Activated CD4-positive, alpha-beta T cell treated with anti-CD3 and anti-CD28 coated beads, Interleukin-2, amount 50 U/mL, for 4 hours (primary cell): Measurements from ENCODE around the gene SLIT1.
"Not testable (repeated sequence)": the region's sequence is repeated elsewhere in the genome, so short reads cannot be mapped to it uniquely, and the experiment has no call there.

Source experiments
- DNase-seq, 2 experiments: peaks; one replicate each; pipeline ENCODE4 v3.0.0-alpha.2; 2020

Gene SLIT1

DNA sequence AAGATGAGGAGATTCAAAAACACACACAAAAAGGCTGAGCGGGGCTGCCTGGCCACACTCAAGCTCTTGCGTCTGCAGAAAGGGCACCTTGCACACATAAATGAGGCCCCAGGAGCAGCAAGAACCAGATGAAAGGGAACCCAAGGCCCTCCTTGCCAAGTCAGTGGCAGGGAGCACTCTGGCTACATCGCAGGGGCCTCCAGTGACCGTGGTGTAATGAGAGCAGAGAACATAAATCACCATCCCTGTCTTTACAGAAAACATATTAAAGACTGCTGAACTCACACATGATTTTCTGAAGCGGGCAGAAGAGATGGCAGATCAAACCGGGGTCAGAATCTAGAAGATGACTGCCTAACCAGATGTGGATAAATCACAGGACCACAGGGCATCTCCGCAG is 80.5 kb downstream of the SLIT1 start:
- DNase-seq, result no peak

GRCh38 chr10:97103316-97104080 is 82.3 kb downstream of the SLIT1 start:
- DNase-seq, result no peak

GRCh38 chr10:97102441-97102840 is 83.3 kb downstream of the SLIT1 start:
- DNase-seq, result no peak

- DNase-seq, result no peak
Observed at GRCh38 chr10:97101166-97101940, 84.4 kb downstream of the SLIT1 start.

DNA sequence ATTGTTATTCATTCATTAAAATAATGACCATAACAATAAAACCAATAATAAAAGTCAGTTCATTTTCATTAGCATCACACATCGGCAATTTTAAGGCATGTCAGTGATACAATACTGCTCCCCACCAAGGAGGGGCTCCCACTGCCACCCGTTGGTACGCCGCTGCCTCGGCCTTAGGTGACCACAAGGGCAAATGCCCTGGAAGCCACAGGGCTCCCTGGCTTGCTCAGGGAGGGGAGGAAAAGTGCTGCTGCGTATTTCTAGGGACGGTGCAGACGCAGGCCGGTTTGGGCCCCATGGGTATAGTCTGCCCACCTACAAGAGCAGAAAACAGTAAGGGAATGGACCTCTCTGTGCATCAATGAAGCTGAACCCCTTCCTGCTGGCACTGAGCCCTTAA is 85.1 kb downstream of the SLIT1 start:
- no peak for DNase-seq

- DNase-seq, result no peak
Observed at GRCh38 chr10:97099868-97100267, 85.9 kb downstream of the SLIT1 start.

GRCh38 chr10:97099089-97099488 is 86.7 kb downstream of the SLIT1 start:
- no peak for DNase-seq

GRCh38 chr10:97097084-97097433 is 88.7 kb downstream of the SLIT1 start:
- no peak for DNase-seq

DNA sequence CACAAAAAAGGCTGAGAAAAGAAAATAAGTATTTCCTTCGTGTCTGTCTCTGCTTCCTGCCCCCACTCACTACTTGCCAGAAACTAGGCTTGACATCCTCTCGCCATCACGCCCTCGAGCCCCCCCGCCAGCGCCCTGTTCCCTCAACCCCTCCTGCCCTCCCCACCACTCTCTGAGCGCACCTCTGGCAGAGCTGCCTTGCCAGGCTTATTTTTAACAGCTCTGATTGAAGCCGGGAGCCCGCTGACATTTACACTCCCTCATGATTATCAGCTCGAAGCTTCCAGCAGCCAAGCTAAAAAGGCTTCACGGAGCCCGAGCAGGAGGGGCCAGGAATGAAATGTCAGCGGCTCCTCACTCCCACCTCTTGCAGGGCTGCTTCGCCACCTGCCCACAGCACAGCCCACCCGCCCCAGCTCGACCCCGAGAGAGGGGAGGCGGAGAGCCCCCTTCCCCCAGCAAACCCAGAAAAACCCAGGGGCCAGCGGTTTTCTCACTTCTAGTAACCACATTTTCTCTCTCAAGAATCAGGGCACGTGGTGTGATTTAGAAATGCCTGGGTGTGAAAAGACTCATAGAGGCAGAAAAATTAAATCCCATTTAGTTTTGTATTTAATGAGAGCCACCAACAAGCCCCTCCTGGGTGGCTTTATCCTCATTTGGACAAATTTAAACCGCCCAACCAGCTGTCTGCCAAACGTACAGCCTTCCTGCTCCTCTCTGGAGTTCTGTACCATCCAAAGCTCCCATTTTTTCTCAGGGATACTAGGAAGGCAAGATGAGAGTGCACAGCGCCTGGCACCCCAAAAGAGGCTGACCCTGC is 89.3 kb downstream of the SLIT1 start:
- no peak for DNase-seq

DNA sequence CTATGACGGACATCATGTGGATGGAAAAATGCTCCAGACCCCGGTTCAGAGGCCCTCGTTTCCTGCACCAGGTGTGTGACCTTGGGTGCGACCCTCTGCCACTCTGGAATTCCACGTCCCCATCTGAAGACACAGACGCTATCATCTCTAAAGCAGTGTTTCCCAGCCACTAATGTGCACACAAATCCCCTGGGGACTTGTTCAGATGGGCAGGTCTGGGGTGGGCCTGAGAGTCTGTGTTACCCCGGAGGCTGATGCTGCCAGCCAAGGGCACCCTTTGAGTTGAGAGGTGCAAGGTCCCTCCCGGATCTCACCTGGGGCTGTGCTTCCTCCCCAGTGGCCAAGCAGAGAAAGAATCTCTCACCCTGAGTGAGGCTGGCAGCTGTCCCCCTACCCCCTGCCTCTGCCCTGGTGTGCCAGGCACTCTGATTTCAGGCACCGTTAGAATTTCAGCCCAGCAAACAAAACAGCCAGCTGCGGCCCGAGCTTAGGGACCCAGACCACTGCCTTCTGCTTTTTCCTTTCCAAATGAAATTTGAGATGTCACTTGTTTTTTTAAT is 90.0 kb downstream of the SLIT1 start:
- no peak for DNase-seq

DNA sequence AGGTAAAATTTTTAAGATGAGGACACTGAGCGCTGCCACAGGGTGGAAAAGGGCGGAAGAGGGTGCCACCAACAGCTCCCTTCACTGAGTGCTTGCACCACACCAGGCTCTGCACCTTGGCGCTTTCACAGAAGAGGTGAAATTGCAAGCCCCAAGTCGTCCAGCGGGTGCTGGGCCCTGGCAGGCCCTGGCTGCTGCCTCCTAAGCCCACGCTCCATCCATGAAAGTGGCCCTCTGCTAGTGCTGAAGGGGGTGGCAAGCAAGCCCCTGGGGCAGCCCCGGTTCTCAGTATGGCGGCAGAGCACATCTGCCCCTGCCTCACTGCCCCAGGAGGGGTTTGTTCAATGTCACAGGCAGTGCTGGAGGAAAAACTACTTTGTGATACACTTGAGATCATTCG is 95.1 kb downstream of the SLIT1 start:
- DNase-seq, result no peak

GRCh38 chr10:97090035-97090434 is 95.7 kb downstream of the SLIT1 start:
- no peak for DNase-seq

- no peak for DNase-seq
Observed at GRCh38 chr10:97089209-97089870, 96.4 kb downstream of the SLIT1 start.

GRCh38 chr10:97087296-97087695 is 98.5 kb downstream of the SLIT1 start:
- no peak for DNase-seq

DNA sequence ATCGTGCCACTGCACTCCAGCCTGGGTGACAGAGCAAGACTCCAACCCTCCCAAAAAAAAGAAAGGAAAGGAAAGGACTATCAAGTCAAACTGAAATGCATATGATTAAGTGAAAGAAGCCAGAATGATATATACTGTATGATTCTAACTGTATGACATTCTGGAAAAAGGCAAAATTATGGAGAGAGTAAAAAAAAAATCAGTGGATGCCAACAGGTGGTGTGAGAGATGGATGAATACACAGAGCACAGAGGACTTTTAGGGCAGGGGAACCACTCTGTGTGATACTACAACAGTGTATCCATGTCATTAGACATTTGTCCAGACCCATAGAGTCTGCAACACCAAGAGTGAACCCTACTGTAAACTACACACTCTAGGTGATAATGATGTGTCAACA is 99.2 kb downstream of the SLIT1 start:
- DNase-seq, result no peak

DNA sequence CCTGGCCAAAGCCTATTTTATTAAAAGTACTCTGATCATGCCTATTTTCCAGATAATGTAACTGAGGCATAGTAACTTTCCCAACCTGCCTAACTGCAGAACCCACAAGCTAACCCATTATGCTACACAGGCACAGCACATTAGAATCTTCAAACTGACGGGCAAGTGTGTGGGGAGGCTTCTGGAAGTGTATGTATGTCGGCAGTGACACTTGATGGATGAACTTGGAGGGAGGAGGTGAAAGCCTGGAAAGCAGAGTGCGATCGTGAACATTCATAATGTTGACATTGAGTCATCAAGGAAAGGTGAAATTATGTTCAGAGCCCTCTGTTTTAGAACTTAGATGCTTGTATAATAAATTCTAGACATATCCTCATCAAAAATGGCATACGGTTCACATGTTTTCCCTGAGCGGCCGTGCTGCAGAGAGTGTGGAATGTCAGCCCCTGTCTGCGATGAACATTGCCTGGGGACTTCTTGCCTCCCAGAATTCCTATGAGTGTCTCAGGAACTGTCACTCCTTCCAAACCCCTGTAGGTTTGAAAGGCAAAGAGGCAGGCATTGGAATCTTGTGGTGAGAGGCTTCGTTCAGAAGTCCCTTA is 102.4 kb downstream of the SLIT1 start:
- no peak for DNase-seq

DNA sequence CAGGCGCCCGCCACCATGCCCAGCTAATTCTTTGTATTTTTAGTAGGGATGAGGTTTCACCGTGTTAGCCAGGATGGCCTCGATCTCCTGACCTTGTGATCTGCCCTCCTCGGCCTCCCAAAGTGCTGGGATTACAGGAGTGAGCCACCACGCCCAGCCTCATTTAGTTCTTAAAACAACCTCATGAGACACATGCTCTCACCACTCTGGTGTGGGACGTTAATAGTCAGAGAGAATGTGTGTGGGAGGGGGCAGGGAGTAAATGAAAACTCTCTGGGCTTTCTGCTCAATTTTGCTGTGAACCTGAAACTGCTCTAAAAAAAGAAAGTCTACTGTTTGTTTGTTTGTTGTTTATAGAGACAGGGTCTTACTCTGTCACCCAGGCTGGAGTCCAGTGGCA is 103.2 kb downstream of the SLIT1 start:
- DNase-seq, result not testable (repeated sequence)

DNA sequence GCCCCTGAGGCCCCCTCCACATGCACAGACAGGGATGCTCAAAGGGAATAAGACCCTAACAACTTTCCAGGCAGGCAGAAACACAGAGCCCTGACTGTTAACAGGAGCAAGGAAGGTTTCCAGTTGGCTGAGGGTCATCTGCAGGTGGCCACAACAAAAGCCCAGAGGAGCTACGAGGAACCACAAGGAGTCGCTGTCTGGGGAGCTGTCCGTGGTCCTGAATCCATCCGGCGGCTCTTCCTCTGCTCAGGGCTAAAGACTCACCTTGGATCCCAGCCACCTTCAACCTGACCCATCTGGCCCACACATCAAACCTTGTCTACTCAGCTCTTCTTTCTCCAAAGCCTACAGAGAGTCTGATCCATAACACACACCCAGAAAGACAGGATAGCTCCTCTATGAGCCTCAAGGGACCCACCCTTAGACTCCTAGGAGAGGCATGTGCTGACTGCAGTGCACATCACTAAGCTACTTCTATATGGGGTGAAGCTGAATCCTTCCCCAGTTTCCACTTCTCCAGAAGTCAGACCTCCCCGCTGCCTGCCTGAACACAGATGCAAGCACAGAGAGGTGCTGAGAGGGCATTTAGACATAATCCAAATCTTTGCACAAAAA is 104.0 kb downstream of the SLIT1 start:
- DNase-seq, result peak; percentile 31

- DNase-seq, result no peak
Observed at GRCh38 chr10:97080051-97080776, 105.5 kb downstream of the SLIT1 start.

GRCh38 chr10:97079448-97079847 is 106.3 kb downstream of the SLIT1 start:
- no peak for DNase-seq

DNA sequence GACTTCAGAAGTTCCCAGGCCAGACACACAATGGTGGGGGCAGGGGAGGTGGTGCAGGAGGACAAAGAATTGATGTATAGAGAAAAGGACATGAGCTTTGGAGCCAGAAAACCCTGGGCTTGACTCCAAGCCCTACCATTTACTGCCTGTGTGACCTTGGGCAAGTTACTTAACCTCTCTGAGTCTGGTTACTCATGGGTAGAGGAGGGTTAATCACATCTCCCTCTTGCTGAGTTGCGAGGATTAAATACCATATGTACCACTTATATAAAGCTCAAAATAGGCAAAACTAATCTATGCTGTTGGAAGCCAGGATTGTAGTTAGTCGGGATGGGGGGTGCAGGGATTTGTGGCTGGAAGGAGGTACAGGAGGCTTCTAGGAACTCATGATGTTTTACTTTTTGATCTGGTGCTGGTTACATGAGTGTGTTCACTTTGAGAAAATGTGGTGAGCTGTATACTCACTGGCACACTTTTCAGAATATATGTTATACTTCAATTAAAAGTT is 106.8 kb downstream of the SLIT1 start:
- DNase-seq, result no peak
